ENCODE data around the gene NUP210.

Gene NUP210

DNA sequence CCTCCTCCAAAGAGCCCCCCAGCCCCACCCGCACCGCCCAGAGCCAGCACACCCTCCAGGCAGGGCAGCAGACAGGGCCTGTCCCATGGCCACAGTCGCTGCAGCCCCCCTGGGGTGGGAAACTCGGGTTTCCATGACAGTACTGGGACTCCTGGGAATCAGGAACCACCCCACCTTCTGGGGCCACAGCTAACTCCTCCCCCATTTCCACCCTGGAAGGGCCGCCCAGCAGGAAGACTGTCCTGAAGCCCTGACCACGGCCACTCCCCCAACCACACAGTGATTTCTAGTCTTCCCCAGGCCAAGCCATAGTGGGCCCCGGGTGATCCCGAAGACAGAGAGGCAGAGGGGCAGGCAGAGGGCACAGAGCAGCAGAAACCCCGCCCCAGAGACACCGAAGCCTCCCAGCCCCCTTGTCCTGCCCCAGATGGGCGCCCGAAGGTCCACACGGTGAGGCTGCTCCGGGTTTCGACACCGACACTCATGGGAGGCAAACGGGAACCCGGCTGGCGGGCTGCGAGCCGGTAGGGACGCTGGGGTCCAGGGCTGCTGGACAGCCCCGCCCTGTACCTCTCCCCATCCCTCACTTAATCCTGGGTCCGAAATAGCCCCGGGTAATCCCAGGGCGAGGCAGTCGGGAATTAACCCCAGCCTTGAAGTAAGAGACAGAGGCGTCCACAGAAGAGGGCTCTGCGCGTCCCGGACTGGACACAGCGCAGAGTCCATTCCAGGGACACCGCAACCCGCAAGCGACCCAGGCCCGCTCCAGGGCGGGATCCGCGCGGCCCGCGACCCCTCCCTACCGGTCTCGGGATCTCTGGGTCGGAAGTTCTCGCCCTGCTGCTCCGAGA, 138.4 kb downstream of the NUP210 start:
- TF ChIP-seq CTCF (IDR thresholded peaks at IDR 0.05; ENCODE audit: insufficient read depth, low read length, poor library complexity, severe bottlenecking), result no peak
- Histone ChIP-seq H3K36me3 (ENCODE audit: control insufficient read depth, insufficient read depth, low read length) (no peaks in the 10 kb centered on the region), H3K27me3 (replicated peaks; ENCODE audit: control insufficient read depth, insufficient read depth, low read length) (peaks cover 2% of the 10 kb centered on the region), H3K4me3 (replicated peaks; ENCODE audit: low read depth, low read length) (no peak overlapping the region)
- DNase-seq (ENCODE audit: extremely low read depth, insufficient read length), result no peak

GRCh38 chr3:13280811-13281506, 139.2 kb downstream of the NUP210 start:
- TF ChIP-seq CTCF (IDR thresholded peaks at IDR 0.05; ENCODE audit: insufficient read depth, low read length, poor library complexity, severe bottlenecking), result no peak
- Histone ChIP-seq H3K36me3 (ENCODE audit: control insufficient read depth, insufficient read depth, low read length) (no peaks in the 10 kb centered on the region), H3K27me3 (replicated peaks; ENCODE audit: control insufficient read depth, insufficient read depth, low read length) (peaks cover 2% of the 10 kb centered on the region), H3K4me3 (replicated peaks; ENCODE audit: low read depth, low read length) (no peak overlapping the region)
- DNase-seq (ENCODE audit: extremely low read depth, insufficient read length), result no peak

- no peaks in the 10 kb centered on the region for H3K36me3 ChIP-seq (ENCODE audit: control insufficient read depth, insufficient read depth, low read length)
- no peak for TF ChIP-seq CTCF (IDR thresholded peaks at IDR 0.05; ENCODE audit: insufficient read depth, low read length, poor library complexity, severe bottlenecking)
- no peak for DNase-seq (ENCODE audit: extremely low read depth, insufficient read length)
- no peak overlapping the region for H3K4me3 ChIP-seq (replicated peaks; ENCODE audit: low read depth, low read length)
- H3K27me3 ChIP-seq (replicated peaks; ENCODE audit: control insufficient read depth, insufficient read depth, low read length), result peaks cover 2% of the 10 kb centered on the region
These were observed 139.9 kb downstream of the NUP210 start for GRCh38 chr3:13280122-13280790.

GRCh38 chr3:13279532-13279910, 140.6 kb downstream of the NUP210 start:
- Histone ChIP-seq H3K27me3 (replicated peaks; ENCODE audit: control insufficient read depth, insufficient read depth, low read length) (peaks cover 4% of the 10 kb centered on the region), H3K36me3 (ENCODE audit: control insufficient read depth, insufficient read depth, low read length) (no peaks in the 10 kb centered on the region), H3K4me3 (replicated peaks; ENCODE audit: low read depth, low read length) (no peak overlapping the region)
- no peak for DNase-seq (ENCODE audit: extremely low read depth, insufficient read length)
- TF ChIP-seq CTCF (IDR thresholded peaks at IDR 0.05; ENCODE audit: insufficient read depth, low read length, poor library complexity, severe bottlenecking), result no peak

GRCh38 chr3:13278783-13279531, 141.2 kb downstream of the NUP210 start:
- Histone ChIP-seq H3K36me3 (ENCODE audit: control insufficient read depth, insufficient read depth, low read length) (no peaks in the 10 kb centered on the region), H3K27me3 (replicated peaks; ENCODE audit: control insufficient read depth, insufficient read depth, low read length) (peaks cover 4% of the 10 kb centered on the region), H3K4me3 (replicated peaks; ENCODE audit: low read depth, low read length) (no peak overlapping the region)
- DNase-seq (ENCODE audit: extremely low read depth, insufficient read length), result no peak
- TF ChIP-seq CTCF (IDR thresholded peaks at IDR 0.05; ENCODE audit: insufficient read depth, low read length, poor library complexity, severe bottlenecking), result no peak
